Ovary (tissue), 9 donors: ENCODE data around the gene DYRK2. TPM values are rescaled to one million over a fixed set of nuclear protein-coding genes. Genes with fewer than 3 reads are reported as not detected.

Experiments used
- DNase-seq, 5 donors: peaks; one replicate each; pipeline ENCODE4 v3.0.0-alpha.2; 2019 to 2020
- H3K27ac ChIP-seq, 2 donors: fragments of 200-600 bp; one replicate each; pipeline versions ENCODE4 v1.5.1 to v1.8.0; 2019 to 2022
- H3K27me3 ChIP-seq: fragments of 200-600 bp; one replicate; pipeline ENCODE4 v1.8.0; 2022
- H3K36me3 ChIP-seq: fragments of 200-600 bp; sonication (generic); one replicate; pipeline ENCODE4 v1.5.1; 2019
- H3K4me1 ChIP-seq: one replicate; pipeline ENCODE4 v1.8.1; 2013; ENCODE audit warnings: mild to moderate bottlenecking, moderate library complexity; ENCODE audit not compliant: insufficient read depth
- H3K4me3 ChIP-seq: fragments of 200-600 bp; sonication (generic); one replicate; pipeline ENCODE4 v1.5.1; 2017
- H3K9me3 ChIP-seq, 2 donors: fragments of 200-600 bp in 1 of 2; sonication (generic) in 1 of 2; one replicate each; pipeline versions ENCODE4 v1.5.1 to v1.8.1; 2013 to 2019; ENCODE audit warnings: mild to moderate bottlenecking in 1 of 2, moderate library complexity in 1 of 2
- CTCF ChIP-seq, 3 donors: fragments of 450-650 bp in 2 of 3; fragments of 200-600 bp in 1 of 3; IDR thresholded peaks; one replicate each; pipeline versions ENCODE4 v1.5.1 to v1.8.0; 2016 to 2022; ENCODE audit warnings: antibody characterized with exemption in 3 of 3, mild to moderate bottlenecking in 1 of 3
- EP300 ChIP-seq: sonication (generic); formaldehyde crosslinking; IDR thresholded peaks from one replicate; pipeline ENCODE4 v1.6.1; 2017; ENCODE audit warnings: antibody characterized with exemption
- POLR2A ChIP-seq: fragments of 450-650 bp; IDR thresholded peaks from one replicate; pipeline ENCODE4 v1.6.1; 2017; ENCODE audit warnings: antibody characterized with exemption, mild to moderate bottlenecking, moderate library complexity
- WGBS, 3 donors: extraction: QIAGEN DNeasy Blood & Tissue Kit in 1 of 3; methylation state at CpG; one replicate each; pipeline versions ENCODE4 v1.1.5 to v1.1.7; 2013 to 2017; 5-methylcytosine and 5-hydroxymethylcytosine counted together
- intact Hi-C, 4 donors: fragments of 100-400 bp; cut with DNase I; formaldehyde crosslinking; loops; one replicate each; pipeline versions ENCODE4 v1.11.0 to v1.15.1; 2022 to 2023
- polyA plus RNA-seq, 2 donors: library from polyadenylated mRNA; stranded (reverse); fragments of 200-250 nt in 1 of 2; fragments of 350-450 nt in 1 of 2; fragmentation: Illumina TruSeq in 1 of 2; extraction: RNeasy Lipid Tissue Mini Kit (QIAGEN cat#74804) in 1 of 2; gene quantifications; one replicate each; pipeline ENCODE4 v1.2.3, GENCODE V29; 2013 to 2014
- total RNA-seq, 7 donors: library from RNA; depleted of rRNA in 2 of 7; stranded (reverse); fragments of >200 nt in 2 of 7; fragmentation: NEBNext Ultra II Directional in 3 of 7; extraction: Animal tissue kit (Norgen Biotek cat#: 25700) in 3 of 7; gene quantifications; one replicate each; pipeline versions ENCODE4 v1.1.0 to v1.2.4, GENCODE V29; 2016 to 2023
- donor health status: DM: no; HTN: no; CAD: no; lungs with moderate emphysema.
- donor health status: DM: no; HTN: no; CAD: no.
- donor health status: Bipolar disorder and iron deficiency.
- donor health status: DM: yes; HTN: yes; CAD: no.
- donor health status: DM: no; HTN: no; CAD: no.
- donor health status: DM: yes; HTN: yes; CAD: no.

Gene DYRK2
- total and polyA plus RNA-seq, 9 donors = 7.4 to 23.6 (median 17.7) TPM

GRCh38 chr12:67681941-67682620 lies 33.5 kb downstream of the DYRK2 start:
- no peak overlapping the region for H3K27ac ChIP-seq
- DNase-seq = no peak
- intact Hi-C loops = no loop called here
- H3K4me1 ChIP-seq = no peaks in the 10 kb centered on the region
- H3K9me3 ChIP-seq = no peaks in the 10 kb centered on the region
- H3K36me3 ChIP-seq = no peaks in the 10 kb centered on the region
- H3K27me3 ChIP-seq = no peaks in the 10 kb centered on the region
- no peak overlapping the region for H3K4me3 ChIP-seq
- no peak for TF ChIP-seq POLR2A
- no peak for TF ChIP-seq CTCF (IDR thresholded peaks at IDR 0.05)
- TF ChIP-seq EP300 = no peak
- WGBS, 3 donors = 94 to 100% (median 97%) methylated on average over 1 of the region's 1 CpG

GRCh38 chr12:67689385-67689784 lies 40.8 kb downstream of the DYRK2 start:
- H3K27me3 ChIP-seq = no peaks in the 10 kb centered on the region
- no peaks in the 10 kb centered on the region for H3K4me1 ChIP-seq
- intact Hi-C loops = no loop called here
- no peak for TF ChIP-seq EP300
- TF ChIP-seq POLR2A = no peak
- TF ChIP-seq CTCF (IDR thresholded peaks at IDR 0.05) = no peak
- no peaks in the 10 kb centered on the region for H3K9me3 ChIP-seq
- H3K36me3 ChIP-seq = no peaks in the 10 kb centered on the region
- no peak for DNase-seq
- no peak overlapping the region for H3K4me3 ChIP-seq
- WGBS, 3 donors = 60 to 81% (median 64%) methylated on average over 1 of the region's 1 CpG
- H3K27ac ChIP-seq = no peak overlapping the region

- intact Hi-C loops = no loop called here
- DNase-seq = no peak
- no peak overlapping the region for H3K4me3 ChIP-seq
- no peaks in the 10 kb centered on the region for H3K9me3 ChIP-seq
- TF ChIP-seq POLR2A = no peak
- no peak for TF ChIP-seq EP300
- TF ChIP-seq CTCF (IDR thresholded peaks at IDR 0.05) = no peak
- no peak overlapping the region for H3K27ac ChIP-seq
- H3K27me3 ChIP-seq = no peaks in the 10 kb centered on the region
- no peaks in the 10 kb centered on the region for H3K4me1 ChIP-seq
- H3K36me3 ChIP-seq = no peaks in the 10 kb centered on the region
- 62 to 78% (median 68%) methylated on average over 1 of the region's 1 CpG for WGBS, 3 donors
These were observed 42.1 kb downstream of the DYRK2 start for GRCh38 chr12:67690656-67691055.

- Histone ChIP-seq H3K9me3 (no peaks in the 10 kb centered on the region), H3K27ac (no peak overlapping the region), H3K27me3 (no peaks in the 10 kb centered on the region), H3K4me3 (no peak overlapping the region), H3K36me3 (no peaks in the 10 kb centered on the region), H3K4me1 (no peaks in the 10 kb centered on the region)
- DNase-seq = no peak
- no peak for TF ChIP-seq EP300
- no peak for TF ChIP-seq CTCF (IDR thresholded peaks at IDR 0.05)
- TF ChIP-seq POLR2A = no peak
- intact Hi-C loops = no loop called here
- WGBS, 3 donors = 87 to 95% (median 92%) methylated on average over 5 of the region's 5 CpGs
These were observed 42.7 kb downstream of the DYRK2 start for GRCh38 chr12:67691220-67691619.
